ENCODE data around the gene ASB13.
A peak's percentile ranks its signal among the peaks of the same experiment; 100 is the strongest.

ASB13 gene

GRCh38 chr10:5668429-5668828 is 2.0 kb upstream of the ASB13 start:
- no peak for DNase-seq

- DNase-seq, result no peak
Observed at GRCh38 chr10:5666841-5667630, 641 bp upstream of the ASB13 start.

DNA sequence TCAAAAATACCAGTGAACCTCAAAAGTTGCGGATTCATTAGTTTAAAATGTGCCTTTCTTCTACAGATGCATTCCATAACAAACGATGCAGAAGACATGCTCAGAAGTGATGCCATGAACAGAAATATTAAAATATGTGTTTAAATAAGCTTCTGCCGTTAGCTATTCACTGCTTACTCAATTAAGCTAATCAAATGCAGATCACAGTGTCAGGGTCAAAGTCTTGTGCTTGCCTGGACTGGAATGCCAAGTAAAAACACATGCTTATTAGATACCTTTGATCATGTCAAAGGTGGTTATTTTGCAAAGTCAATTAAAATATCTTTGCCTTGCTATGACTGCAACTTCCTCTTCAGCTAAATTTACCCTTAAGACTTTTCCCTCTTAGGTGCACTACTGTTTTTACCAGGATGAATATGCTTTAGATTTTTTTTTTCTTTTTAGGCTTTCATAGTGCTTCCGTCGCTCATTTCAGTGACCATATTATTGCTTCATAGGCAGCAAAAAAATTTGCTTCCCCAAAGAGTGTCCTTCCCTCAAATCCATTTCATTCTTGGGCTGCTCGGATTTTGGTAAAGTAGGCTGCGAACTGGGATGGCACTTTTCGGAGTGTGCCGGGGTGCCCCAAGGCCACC is 905 bp downstream of the ASB13 start:
- DNase-seq, result peak; percentile 59

DNA sequence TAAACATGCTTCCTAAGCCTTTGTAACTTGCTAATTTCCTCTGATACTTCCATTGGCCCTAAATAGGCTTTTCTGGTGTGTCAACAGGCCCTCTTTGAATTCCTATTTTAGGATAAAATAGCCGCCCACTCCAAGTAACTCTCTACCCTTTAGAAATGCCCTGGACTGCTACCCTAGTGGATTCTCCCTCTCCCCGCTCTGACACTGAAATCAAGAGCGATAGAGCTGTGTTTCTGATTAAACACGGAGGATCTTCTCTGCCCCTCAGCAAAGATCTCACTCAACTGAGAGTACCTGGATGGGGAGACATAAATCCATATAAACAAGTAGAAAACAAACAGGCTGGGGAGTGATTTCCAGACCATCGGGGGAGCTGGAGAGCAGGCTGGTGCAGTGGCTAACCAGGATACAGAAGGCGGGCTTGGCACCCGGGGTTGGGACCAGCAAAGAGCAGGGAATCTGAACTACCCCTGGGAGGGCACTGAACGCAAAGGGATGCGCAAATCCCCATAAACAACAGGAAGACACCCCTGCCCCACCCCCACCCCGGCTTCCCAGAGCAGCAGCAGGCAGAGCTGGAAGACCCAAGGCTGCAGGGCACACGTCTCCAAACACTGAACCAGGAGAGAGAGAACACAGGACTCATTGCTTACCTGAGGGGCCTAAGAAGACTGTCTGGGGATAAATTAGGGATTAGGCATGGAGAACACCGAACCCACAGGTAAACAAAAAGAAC is 2.5 kb downstream of the ASB13 start:
- no peak for DNase-seq

DNA sequence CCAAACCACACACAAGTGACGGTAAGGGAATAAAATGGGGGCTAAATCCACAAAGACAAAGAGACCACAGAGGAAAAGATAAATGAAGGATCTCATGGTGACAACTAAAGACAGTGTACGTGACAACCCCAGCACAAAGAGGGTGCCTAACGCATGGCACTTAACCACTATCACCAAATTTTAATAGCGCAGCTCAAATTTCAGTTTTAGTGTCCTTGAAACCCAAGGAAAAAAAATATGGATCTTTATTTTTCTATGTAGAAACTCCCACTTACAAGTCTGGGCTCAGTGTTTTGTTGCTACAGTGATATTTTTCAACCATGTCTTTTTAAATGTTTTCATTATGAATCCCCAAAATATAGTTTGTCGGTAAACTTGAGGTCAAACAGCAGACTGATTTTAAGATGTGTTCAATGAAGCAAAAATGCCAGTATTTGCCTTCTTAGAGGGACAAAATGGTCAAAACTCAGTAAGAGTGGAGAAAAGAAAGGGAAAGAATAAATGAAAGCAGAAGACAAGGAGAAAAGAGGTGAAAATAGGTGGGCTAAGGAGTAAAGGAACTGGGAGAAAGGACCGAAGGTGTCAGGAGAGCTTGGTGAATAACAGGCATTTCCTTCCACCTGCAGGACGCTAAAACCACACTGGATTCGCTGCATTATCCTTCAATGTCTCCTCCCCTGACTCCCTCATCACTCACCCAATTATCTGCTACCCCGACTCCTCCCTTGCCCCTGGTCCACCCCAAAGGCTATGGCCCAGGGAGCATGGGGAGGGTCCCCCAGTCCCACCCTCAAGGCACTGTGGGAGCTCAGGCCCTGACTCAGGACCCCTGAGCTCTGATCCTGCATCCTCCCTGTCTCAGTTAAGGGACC is 3.5 kb downstream of the ASB13 start:
- DNase-seq, result no peak

GRCh38 chr10:5661043-5661442 is 5.4 kb downstream of the ASB13 start:
- DNase-seq, result no peak

- DNase-seq, result peak; percentile 35
Observed at GRCh38 chr10:5659702-5660528, 6.5 kb downstream of the ASB13 start.

DNA sequence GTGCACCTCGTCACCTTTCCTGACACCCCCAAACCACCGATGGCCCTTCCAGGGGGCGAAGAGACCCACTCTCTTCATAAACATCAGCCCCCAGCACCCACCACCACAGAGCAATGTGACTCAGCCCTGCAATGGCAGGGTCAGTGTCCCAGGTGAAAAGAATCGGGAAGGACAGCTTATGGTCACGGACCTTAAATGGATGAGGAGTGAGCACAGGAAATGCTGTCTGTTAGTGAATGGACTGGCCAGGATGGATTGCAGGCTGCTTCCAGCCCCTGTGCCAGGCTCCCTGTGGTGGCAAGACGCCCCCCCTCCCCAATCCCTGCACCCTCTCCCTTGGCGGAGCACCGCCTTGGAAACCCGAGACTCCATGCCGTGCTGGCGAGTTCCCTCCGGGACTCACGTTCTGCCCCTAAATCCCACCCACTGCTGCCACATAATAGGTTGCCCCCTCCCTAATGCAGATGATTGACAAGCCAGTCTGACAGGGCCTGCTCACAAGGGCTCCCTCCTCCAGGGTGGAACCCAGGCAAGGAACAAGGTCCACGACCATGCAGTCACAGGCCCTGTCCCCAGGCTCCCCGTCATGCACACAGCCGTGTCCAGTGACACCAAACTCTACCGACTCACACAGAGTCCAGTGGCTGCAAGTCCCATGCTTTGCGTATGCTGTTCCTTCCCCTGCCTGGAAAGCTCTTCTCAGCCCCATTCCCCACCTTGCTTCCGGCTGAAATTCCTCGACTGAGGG is 7.3 kb downstream of the ASB13 start:
- no peak for DNase-seq

DNA sequence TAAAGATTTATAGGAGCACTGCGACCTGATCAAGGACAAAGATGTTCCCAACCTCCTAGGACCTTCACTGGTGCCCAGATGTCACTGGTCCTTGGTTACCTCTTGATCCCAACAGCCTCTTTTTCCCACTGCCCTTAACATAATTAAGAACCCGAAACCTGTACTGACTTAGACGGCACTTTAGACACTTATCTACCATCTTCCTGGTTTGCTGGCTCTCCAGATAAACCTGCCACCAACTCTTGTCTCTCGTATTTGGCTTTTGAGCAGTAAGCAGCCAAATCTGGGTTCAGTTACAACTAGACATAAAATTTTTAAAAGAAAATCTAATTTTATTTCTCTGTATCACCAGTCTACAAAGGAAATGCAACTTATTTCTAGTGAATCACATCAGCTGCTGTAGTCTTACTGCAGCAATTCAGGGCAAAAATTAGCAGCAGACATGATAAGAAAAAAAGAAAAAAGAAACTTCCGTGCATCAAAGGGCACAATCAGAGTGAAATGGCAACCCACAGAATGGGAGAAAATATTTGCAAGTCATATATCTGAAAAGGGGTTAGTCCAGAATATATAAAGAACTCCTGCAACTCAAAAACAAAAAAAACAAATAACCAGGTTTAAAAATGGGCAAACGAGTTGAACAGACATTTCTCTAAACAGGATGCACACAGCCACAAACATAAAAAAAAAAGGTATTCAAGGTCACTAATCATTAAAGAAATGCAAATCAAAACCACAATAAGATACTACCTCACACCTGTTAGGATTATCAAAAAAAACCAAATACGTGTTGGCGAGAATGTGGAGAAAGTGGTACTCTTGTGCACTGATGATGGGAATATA is 9.4 kb downstream of the ASB13 start:
- no peak for DNase-seq

GRCh38 chr10:5655121-5655520 is 11.3 kb downstream of the ASB13 start:
- no peak for DNase-seq

- DNase-seq, result no peak
Observed at GRCh38 chr10:5654218-5654755, 12.1 kb downstream of the ASB13 start.

DNA sequence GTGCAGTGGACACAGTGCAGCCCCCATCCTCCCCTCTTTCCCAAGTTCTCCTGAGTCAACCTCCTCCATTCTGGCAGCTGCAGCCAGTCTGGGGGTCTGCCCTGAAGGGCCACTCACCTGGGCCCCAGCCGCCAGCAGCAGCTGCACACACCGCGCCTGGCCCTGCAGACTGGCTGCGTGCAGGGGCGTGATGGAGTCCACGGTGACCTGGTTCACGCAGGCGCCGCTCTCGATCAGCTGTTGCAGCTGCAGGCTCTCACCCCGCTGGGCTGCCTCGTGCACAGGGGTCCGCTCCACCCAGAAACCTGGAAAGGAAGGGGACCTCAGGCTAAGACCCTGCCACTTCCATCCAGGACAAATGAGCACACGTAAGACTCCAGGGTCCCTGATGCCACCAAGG is 13.6 kb downstream of the ASB13 start:
- DNase-seq, result no peak

DNA sequence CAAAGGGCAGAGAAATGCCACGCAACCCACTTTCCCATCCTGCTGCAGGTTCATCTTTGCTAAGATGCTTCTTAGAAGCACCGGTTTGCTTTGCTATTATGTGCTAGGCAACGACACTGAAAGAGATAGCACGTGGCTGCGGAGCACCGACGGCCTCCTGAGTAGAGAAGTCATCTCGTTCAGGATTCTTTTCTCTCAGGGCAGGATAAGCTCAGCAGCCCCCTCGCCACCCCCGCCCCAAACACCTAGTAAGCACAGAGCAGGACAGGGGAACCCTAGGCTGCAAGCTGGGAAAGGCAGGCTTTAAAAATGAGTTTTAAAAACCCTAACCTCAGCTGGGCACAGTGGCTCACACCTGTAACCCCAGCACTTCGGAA is 15.0 kb downstream of the ASB13 start:
- DNase-seq, result no peak

DNA sequence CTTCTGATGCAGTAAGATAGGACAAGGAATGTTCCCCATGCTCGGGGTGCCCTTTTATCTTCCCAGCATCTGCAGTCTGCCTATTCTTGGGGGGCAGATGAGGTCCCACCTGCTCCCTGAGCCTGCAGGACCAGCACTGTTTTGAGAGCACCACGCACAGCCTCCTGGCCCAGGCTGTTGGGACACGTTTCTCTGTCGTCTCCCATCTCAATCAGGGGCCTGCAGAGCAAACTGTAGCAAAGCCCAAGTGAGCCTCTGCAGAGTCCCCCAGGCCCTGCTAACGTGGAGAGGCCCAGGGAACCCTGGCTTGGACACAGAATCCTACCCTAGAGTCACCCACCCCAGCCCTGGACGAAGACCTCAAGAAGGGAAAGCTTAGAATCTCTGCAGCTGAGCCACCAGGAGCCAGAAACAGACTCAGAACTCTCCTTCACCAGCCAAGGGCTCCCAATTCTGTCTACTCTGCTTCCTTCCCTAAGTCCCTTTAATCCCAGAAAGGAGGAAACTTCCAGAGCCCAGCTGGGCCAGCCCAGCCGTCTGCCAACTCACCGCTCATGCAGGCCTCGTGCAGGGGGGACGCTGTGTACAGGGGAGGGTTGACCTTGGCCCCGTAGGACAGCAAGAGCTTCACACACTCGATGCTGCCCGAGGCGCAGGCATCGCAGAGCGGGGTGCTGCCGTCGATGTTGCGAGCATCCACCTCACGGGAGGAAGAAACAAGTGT is 15.6 kb downstream of the ASB13 start:
- no peak for DNase-seq

- no peak for DNase-seq
Observed at GRCh38 chr10:5649746-5650145, 16.6 kb downstream of the ASB13 start.

- DNase-seq, result no peak
Observed at GRCh38 chr10:5648494-5649457, 17.6 kb downstream of the ASB13 start.

DNA sequence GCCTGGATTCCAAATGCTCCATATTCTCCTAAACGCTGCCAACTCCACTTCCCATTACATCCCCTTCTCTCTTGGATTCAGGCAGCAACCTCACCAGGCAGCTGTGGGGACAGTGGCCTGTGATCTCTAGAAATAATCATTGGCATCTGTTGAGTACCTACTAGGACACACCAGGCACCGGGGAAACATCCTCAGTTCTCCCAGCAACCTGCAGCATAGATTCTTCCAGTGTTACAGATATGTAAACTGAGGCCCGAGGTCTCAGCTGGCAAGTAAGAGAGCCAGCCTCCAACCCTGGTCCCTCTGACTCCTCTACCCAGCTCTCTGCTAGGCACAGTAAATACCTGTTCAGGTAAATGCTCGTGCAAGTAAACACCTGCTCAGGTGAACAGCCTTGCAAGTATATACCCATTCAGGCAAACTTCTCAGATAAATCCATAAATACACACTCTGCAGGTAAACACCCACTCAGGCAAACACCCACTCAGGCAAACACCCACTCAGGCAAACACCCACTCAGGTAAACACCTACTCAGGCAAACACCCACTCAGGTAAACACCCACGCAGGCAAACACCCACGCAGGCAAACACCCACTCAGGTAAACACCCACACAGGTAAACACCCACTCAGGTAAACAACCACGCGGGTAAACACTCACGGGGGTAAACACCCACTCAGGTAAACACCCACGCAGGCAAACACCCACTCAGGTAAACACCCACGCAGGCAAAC is 18.7 kb downstream of the ASB13 start:
- DNase-seq, result no peak

Data from fibroblast of skin of right quadriceps (primary cell).